NK-92 (cell line): ENCODE results near the gene ALOX15.
"Not testable (repeated sequence)": the region's sequence is repeated elsewhere in the genome, so short reads cannot be mapped to it uniquely, and the experiment has no call there.

ENCODE experiments used
- DNase-seq: peaks from one replicate; lab custom pipeline; 2025; ENCODE audit not compliant: unreplicated experiment; lab: John Stamatoyannopoulos, UW

ALOX15 gene

DNA sequence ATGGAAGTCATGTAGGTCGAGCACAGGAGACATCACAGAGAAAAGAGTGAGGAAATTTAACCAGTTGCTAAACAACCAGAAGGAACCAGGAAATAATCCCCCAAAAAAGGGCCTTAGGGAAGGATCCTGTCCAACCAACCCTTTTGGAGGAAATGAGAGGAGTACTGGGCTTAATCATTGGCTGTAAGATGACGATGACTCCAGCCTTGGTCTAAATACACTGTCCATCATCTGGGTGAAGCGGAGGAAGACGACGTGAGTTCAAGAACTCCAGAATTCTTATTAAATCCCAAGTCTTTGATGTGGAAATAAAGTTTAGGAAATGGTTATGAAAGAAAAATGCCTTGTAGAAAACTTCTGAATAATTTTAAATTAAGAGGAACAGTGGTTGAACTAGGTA, 11.5 kb upstream of the ALOX15 start:
- DNase-seq: no peak

DNA sequence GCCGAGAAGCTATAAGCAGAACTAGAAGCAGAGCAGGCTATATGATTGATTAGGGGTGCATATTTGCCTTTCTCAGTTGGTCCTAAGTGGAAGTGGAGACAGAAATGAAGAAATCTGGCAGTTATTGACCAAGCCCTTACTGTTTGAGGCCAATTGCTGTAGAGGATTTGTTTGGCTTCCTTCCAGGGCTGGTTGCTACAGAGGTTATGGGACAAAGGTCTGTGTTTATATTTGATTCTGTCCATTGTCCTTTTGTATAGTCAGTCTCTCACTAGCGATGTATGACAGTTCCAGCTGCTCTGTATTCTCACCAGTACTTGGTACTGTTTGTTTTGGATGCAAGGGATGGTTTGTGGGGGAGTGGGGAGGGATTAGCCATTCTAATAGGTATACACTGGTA, 7.3 kb upstream of the ALOX15 start:
- DNase-seq: no peak

DNA sequence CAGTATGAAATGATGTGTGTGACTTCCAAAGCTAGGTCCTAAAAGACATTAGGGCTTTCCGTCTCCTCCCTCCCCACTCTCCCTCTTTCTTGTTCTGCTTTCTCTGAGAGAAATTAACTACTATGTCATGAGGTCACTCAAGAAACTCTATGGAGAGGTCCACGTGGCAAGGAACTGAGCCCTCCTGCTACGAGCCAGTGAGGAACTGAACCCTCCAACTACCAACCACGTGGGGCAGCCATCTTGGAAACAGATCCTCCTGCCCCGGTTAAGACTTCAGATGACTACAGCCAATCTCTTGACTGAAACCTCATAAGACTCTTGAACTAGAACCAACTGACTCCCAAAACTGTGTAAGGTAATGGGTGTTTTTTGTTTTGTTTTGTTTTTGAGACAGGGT, 4.2 kb upstream of the ALOX15 start:
- no peak for DNase-seq

DNA sequence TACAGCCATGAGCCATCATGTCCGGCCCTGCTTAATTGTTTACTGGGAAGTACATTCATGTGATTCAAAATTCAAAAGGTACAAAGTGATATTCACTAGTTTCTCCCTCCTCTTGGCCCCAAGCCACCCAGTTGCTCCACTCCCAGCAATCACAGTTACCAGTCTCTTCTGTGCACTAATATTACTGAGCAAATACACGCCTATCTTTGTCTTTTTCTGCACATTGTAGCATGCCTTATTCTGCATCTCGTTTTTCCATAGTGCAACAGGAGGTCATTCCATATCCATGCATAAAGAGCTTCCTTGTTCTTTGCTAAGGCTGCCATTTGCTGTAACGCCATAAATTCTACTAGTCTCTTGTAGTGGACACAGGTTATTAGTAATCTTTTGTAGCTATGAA, 2.2 kb upstream of the ALOX15 start:
- no peak for DNase-seq

DNA sequence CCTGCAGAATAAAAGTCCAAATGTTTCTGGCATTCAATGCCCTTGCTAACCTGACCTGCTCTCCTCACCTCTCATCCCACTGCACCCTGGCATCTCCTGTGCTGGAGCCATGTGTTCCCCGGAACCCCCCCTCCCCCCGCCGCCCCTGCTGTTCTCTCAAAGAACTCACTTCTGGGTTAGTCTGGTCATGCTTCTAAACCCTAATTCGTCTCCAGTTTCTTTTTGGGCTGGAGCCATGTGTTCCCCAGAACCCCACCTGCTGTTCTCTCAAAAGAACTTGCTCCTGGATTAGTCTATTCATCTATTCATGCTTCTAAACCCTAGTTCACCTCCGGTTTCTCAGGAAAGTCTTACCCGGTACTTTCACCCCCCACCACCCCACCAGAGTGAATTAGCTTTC, 808 bp upstream of the ALOX15 start:
- no peak for DNase-seq

DNA sequence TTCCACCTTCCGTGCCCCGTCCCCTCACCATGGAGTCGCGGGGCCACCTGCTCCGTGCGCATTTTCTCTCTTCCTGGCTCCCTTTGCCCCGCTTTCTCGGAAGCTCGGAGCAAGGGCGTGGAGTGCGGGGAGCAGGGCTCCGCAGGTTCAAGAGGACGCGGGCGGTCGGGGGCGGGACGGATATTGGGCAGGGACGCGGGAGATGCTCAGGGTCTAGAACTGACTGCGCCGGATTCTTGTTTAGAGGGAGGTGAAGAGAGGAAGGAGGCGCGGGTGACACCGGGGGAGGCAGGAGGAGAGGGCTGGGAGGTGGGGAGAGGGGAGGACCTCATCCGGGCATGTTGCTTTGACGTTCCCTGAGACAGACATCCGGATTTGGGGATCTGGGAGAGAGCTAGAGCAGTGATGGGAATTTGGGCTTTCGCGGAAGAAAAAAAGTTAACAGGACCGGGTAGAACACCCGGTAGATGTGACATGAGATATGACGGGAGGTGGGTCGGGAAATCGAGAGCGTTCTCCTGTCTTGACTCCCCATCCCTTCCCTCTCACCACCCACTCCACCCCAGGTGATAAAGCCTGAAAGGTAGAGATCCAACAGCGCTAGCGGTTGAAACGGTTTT, 799 bp downstream of the ALOX15 start:
- not testable (repeated sequence) for DNase-seq

DNA sequence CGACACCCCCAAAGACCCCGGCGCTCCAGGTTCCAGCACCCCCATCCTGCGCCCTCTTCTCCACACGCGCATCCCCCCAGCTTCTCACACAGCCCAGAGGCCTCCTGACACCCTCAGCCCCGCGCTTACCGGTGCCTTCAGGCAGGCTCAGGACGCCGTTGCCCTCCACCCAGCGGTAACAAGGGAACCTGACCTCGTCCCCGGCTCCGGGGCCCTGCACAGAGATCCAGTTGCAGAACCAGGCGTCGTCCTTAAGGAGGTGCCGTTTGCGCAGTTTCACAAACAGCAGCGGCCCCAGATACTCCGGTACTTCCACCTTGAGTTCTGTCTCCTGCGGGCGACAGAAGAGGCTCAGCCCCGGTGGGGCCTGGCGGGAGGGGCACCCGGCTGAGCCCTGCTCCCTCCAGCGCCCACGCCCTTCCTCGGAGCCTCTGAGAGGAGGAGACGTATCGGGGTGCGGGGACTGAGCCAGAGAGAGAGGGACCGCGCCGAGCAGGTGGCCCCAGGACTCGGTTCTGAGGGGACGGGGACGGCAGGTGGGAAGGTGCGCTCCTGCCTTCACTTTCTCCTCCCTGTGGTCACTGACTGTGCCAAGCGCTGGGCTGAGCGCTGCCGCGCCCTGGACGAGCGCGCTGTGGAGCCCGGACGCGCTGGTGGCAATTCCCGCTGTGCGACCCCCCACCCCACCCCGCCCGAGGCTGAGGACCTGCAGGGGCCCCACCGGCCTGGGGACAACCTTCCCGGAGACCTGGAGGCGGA, 2.0 kb downstream of the ALOX15 start:
- DNase-seq: not testable (repeated sequence)

DNA sequence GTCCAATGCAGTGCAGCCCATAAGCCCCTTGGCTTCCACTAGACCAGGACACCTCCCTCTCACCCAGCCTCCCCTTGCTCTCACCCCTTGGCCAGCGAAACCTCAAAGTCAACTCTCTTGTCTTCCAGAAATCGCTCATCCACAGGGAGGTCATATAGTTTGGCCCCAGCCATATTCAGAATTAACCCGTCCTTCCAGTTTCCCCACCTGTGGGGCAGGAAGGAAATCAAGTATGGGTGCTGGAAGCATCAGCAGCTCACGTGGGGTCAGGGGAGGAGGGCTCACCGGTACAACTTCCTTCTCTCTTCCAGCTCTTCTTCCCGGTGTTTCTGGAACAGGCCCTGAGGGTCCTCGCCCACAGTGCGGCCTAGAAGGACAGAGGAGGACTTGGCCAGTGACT, 2.7 kb downstream of the ALOX15 start:
- DNase-seq: not testable (repeated sequence)

DNA sequence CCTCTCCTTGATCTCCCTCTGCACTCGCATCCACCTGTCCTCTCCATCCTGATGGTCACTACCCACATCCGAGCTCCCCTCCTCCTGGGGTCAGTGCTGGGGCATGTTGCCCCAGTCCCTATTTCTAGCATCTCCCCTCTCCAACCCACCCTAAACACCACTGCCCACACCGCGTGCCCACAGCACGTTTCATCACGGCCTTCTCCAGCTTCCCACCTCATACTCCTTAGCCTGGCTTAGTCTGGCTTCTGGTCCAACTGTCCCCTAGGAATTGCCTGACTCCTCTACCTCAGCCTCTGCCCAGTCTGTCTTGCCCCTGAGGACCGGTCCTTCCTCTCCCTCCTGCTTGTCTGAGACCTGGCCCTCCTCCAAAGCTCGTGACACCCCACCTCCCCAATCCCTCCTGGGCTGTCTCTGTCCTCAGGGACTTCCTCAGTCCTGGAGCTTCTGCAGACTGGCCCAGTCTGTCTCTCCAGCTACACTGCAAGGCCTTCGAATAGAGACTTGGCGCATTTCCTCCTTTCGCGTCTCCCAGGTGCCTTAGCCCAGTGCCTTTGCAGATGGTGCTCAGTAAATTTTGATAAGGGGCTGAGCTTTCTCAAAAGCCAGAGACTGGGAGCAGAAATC, 4.9 kb downstream of the ALOX15 start:
- DNase-seq: no peak

DNA sequence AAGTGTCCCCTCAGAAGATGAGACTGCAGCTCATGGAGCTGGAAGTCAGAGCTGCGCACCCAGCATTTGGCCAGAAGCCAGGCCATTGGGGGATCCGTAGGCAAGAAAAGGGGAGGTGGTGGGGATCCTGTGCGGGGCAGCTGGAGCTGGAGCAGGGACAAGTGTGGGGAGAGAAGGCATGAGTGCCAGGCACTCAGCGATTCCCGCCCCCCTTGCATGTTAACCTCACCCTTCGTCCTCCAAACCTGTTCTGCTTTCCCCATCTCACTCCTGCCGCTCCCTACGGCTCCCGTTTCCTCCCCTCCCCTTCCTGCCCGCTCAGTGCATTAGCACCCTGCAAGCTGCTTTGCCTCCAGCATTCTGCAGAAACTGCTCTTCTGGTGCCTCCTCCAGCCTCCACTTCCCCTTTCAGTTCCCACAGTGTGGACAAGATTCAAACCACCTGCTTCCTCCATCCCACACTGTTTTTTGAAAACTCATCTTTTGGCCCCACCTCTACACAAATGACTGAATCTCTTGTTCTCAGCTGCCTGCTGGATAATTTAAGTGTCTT, 5.6 kb downstream of the ALOX15 start:
- DNase-seq: no peak

DNA sequence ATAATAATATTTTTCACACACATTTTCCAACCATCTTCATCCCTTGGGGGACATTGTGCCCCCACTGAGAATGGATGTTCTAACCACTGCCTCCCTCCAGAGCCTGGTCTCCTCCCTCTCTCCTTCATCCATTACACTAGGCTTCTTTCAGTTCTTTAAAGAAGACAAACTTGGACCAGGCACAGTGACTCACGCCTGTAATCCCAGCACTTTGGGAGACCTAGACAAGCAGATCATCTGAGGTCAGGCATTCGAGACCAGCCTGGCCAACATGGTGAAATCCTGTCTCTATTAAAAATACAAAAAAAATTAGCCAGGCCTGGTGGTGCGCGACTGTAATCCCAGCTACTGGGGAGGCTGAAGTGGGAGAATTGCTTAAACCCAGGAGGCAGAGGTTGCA, 6.5 kb downstream of the ALOX15 start:
- no peak for DNase-seq

DNA sequence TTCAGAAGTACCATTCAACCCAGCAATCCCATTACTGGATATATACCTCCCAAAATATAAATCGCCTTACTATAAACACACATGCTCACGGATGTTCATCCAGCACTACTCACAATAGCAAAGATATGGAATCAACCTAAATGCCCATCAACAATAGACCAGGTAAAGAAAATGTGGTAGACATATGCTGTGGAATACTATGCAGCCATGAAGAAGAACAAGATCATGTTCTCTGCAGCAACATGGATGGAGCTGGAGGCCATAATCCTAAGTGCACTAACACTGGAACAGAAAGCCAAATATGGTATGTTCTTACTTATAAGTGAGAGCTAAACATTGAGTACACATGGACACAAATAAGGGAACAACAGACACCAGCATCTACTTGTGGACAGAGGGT, 7.8 kb downstream of the ALOX15 start:
- DNase-seq: no peak

DNA sequence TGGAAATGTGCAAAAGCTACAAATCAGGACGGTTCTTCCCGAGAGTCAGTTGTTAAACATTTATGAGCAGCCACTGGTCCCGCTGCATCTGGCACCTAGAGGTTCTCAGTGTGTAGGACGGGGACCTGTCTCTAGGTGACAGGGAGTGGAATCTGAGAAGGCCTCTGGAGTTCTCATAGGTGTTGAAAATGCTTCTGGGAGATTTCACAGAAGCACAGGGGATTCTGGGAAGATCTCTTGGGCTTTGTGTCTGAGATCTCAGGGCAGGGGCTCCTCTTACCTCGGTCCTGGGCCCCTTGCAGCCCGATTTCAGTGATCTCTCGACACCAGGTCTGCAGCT, 8.9 kb downstream of the ALOX15 start:
- DNase-seq: no peak

DNA sequence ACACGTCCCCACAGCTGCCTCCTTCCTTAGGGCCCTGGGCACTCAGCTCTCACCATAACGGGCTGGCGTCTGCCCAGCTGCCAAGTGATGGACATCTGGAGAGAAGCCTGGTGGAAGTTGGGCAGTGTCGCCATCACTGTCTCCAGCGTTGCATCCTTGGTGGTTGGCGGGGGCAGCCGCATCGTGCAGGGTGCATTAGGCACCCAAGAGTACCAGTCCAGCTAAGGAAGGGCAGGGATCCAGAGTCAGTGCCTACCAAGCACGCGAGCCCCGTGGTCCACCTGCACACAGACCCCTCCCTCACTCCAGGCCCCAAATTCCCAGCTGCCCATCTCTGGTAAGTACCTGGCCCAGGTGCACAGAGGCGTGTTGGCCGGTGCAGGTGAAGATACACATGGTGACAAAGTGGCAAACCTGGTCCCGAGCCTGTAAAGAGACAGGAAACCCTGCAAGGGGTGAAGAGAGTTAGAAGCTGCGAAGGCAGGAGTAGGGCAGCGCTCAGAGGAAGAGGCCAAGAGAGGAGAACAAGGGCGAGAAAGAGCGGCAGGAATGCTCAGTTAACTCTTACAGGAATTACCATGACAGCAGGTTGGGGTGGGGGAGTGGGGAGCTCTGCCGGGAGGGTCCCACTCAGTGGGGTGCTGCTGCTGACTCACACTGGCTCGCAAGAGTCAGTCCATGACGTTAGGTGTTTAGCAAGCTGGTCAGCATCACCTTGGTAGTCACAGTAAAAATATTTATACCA, 9.5 kb downstream of the ALOX15 start:
- no peak for DNase-seq

DNA sequence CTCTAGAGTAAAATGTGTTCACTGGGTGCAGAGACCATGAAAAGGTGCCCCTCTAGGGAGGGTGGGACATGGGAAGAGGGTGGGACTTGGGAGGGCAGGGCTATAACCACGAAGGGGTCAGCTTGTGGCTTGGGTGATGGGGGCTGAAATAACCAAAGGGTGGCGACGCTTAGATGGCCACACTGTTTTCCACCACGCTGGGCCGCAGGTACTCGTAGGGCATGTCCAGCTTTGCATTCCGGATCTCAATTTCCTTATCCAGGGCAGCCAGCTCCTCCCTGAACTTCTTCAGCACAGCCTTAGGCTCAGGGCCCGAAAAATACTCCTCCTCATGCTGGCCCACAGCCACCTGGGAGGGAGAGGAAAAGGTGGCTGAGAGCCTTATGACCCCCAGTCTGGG, 10.0 kb downstream of the ALOX15 start:
- DNase-seq: no peak

DNA sequence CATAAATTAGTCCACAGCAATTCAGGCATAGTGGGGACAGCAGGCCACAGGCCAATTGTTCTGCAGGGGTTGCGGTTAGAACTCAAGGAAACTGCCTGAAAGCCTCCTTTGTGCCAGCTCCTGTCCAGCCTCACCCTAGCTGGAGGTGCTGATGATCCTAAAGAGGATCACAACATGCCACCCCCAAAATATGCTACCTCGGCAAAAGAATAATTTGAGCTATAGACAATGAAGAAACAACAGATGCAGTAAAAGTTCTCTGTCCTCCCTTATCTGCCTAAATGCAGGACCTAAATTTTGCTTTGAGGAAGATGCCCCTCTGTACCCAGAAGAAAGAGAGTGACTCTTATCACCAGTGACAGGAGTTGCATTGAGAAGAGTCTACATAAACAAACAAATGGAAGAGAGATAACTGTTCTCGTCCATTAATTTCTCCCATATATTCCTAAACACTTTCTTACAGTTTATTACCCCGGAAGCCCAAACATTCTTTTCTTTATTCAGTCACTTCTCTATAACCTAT, 14.7 kb downstream of the ALOX15 start:
- no peak for DNase-seq

DNA sequence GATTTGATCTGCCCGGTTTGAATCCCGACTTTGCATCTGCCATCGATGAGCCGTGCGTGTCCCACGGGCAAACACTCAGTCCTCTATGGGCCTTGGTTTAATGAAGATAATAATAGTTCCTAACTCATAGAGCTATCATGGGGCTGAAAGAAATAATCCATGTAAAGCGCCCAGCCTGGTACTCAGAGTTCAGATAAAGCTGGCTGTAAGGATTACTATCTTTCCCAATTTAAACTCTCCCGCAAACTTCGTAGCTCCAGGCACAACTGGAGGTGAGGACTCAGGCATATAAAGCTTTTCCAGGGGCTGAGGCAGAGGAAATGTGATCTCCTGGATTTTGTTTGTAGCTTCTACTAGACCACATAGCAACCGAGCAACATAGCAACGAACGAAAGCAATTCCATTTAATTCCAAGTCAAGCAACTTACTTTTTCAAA, 16.3 kb downstream of the ALOX15 start:
- DNase-seq: no peak

DNA sequence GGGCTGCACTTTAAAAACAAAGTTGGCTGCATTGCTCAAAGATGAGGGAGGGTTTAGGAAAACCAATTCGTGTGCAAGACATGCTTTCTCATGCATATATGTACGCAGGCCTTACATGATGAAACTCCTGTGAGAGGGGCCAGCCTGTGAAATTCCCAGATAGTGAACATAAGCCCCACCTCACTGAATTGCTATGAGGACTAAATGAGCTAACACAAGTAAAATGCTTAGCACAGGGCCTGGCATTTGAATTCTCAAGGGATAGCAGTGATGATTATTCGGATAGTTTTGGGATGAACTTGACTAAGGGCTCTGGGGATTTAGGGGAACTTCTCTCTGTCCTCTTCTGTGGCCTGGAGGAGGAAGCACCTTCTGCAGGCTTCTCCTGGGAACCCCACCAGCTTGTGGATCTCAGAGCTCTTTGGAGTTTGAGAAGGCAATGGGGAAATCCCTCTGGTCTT, 17.0 kb downstream of the ALOX15 start:
- not testable (repeated sequence) for DNase-seq

DNA sequence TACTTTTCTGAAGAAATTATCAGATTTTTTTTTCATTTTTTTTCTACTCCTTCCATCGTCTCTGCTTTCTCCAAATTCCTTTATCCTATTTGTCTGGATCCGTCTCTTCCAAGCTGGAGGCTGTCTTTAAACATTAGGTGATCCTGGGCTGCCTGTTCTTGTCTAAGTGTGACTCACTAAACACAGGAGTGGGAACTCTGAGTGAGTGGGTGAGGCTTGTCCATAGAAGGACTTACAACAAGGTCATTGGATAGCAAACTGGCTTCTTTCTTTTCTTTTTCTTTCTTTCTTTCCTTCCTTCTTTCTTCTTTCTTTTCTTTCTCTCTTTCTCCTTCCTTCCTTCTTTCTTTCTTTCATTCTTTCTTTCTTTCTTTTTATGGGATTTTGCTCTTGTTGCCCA, 18.2 kb downstream of the ALOX15 start:
- no peak for DNase-seq

DNA sequence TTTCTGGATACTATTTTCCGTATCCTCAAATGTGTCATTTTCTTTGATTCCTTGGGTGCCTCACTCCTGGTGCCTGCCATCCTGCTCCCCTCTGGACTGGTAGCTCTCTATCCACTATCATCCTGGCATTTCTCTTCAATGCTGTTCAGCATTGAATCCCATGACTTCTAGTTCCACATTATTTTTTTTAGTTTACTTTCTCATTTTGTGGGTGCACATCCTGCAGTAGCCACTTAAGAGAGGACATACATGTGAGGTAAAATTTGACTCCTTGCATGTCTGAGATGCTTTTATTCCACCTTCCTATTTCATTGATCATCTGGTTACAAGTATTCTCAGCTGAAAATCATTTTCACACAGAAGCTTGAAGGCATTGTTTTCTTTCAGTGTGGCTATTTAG, 19.1 kb downstream of the ALOX15 start:
- DNase-seq: no peak

DNA sequence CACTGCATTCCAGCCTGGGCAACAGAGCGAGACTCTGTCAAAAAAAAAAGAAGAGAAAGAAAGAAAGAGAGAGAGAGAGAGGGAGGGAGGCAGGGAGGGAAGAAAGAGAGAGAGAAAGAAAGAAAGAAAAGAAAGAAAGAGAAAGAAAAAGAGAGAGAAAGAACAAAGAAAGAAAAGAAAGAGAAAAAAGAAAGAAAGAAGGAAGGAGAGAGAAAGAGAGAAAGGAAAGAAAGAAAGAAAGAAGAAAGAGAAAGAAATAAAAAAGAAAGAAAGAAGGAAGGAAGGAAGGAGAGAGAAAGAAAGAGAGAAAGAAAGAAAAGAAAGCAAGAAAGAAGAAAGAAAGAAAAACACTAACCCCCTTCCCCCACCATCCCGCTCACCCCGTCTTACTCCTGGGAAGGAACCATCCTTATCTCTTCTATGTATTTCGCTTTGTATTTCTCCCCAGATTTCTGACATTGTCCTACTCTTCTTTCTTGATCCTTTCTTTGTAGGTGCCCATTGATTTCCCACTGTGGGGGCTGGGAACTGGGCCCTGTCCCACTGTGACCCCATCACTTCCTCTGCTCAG, 20.9 kb downstream of the ALOX15 start:
- no peak for DNase-seq
